HG02870 (cell line): ENCODE data around the gene TSPYL6.

ENCODE experiments used
- ATAC-seq: cut with Tn5 transposase; IDR thresholded peaks from one replicate; pipeline ENCODE4 v1.9.1; 2021; ENCODE audit warnings: mild to moderate bottlenecking, moderate library complexity; ENCODE audit not compliant: unreplicated experiment

Gene TSPYL6

GRCh38 chr2:54206596-54206995, 49.4 kb downstream of the TSPYL6 start:
- ATAC-seq = peak; percentile 71

DNA sequence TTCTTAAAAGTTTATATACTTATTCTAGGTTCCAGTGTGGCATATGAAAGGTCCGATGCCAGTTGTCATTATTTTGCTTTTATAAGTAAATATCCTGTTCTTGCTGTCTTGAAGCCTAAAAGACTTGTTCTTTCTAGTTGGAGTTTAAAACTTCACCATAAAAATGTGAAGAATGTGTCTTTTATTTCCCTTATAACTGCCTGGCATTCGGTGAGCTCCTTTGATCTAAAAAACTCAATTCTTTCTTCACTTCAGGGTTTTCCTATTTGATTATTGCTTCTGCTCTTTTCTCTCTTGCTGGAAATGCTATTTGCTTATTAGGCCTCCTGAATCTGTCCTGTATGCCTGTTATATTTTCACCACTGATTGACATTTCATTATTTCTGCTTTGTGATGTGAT, 51.6 kb downstream of the TSPYL6 start:
- ATAC-seq = no peak
